ENCODE measurements around the gene PPM1A. TPM values are rescaled to one million over a fixed set of nuclear protein-coding genes. Genes with fewer than 3 reads are reported as not detected.

The PPM1A gene
- total and polyA plus RNA-seq, 2 of the 8 experiments (the other 6 are each of a cell fraction or from before 2014, with no cell fraction given), result 14.0 to 51.2 TPM

GRCh38 chr14:60233891-60234290 is 15.1 kb upstream of the PPM1A start (continued):
- TF ChIP-seq USF2 (IDR thresholded peaks at IDR 0.05; ENCODE audit: low read length) (no peak), GABPA (IDR thresholded peaks at IDR 0.05; ENCODE audit: borderline replicate concordance, insufficient read depth, low read length) (no peak), RNF2 (IDR thresholded peaks at IDR 0.05; ENCODE audit: borderline replicate concordance, low read depth, low read length, missing control alignments, poor library complexity, severe bottlenecking) (no peak)

Measured in H1 (cell line).